ENCODE data around the gene PES1. TPM values are rescaled to one million over a fixed set of nuclear protein-coding genes. Genes with fewer than 3 reads are reported as not detected.

The PES1 gene
- polyA plus RNA-seq, 3 donors: 32.2 to 36.6 (median 35.6) TPM

DNA sequence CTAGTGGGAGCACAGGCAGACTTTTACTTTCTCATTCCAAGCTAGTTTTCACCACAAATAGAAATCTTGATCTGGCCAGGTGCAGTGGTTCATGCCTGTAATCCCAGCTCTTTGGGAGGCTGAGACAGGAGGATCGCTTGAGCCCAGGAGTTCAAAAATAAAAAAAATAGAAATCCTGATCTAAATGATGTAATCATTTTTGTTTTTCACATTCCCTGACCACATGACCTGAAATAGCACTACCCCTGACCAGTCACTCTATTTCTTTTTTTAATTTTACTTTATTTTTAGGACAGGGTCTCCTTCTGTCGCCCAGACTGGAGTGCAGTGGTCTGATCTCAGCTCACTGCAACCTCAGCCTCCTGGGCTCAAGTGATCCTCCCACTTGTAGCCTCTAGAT is 13.0 kb upstream of the PES1 start:
- Histone ChIP-seq H3K27me3 (ENCODE audit: control insufficient read depth in 2 of 2, insufficient read depth in 2 of 2, low read length in 2 of 2) (no peaks in the 10 kb centered on the region), H4K20me1 (ENCODE audit: insufficient read depth, low read length) (no peaks in the 10 kb centered on the region), H3K4me3 (replicated peaks in 1 of 3; ENCODE audit: low read depth in 2 of 3, low read length in 3 of 3) (no peak overlapping the region), H2AFZ (ENCODE audit: insufficient read depth, low read depth, low read length, poor library complexity, severe bottlenecking) (no peak overlapping the region), H3K4me2 (replicated peaks; ENCODE audit: extremely low read depth, low read length, poor library complexity, severe bottlenecking) (no peak overlapping the region), H3K4me1 (ENCODE audit: control insufficient read depth in 1 of 2, insufficient read depth in 2 of 2, low read length in 2 of 2) (peaks cover 45 to 47% of the 10 kb centered on the region in 2 donors), H3K27ac (ENCODE audit: low read depth in 1 of 2, low read length in 2 of 2) (peak overlapping the region in 1 of 2 donors; percentile 97), H3K9me3 (replicated peaks in 1 of 2; ENCODE audit: control insufficient read depth in 1 of 2, insufficient read depth in 1 of 2, low read length in 2 of 2) (no peaks in the 10 kb centered on the region), H3K36me3 (replicated peaks in 1 of 2; ENCODE audit: control insufficient read depth in 1 of 2, insufficient read depth in 2 of 2, low read length in 2 of 2) (no peaks in the 10 kb centered on the region), H3K9ac (ENCODE audit: insufficient read depth, low read length, poor library complexity, severe bottlenecking) (no peak overlapping the region), H3K79me2 (ENCODE audit: insufficient read depth, low read length) (no peaks in the 10 kb centered on the region)
- peak overlapping the region in 3 of 7 donors; percentile 37 to 75 (median 74) for H3K27ac Mint-ChIP-seq
- intact Hi-C loops (cut with micrococcal nuclease): loop anchor here in 1 of 2 donors (5.0 kb wide), 1 partner anchor 363 kb away; the partner anchor contains the start of genes MORC2 and TUG1
- WGBS (ENCODE audit: insufficient coverage): no CpG with 5 or more reads among the region's 2 CpGs
- H3K4me3 Mint-ChIP-seq: no peak overlapping the region
- DNase-seq: no peak
- peaks cover 54% of the 10 kb centered on the region for H3K4me1 Mint-ChIP-seq
- H3K27me3 Mint-ChIP-seq (ENCODE audit: low read depth in 3 of 3): peaks cover 0 to 2% (median 0%) of the 10 kb centered on the region in 3 donors
- peaks cover 0 to 3% (median 0%) of the 10 kb centered on the region in 7 donors for H3K9me3 Mint-ChIP-seq
- H3K36me3 Mint-ChIP-seq: peaks cover 3 to 5% of the 10 kb centered on the region in 2 donors
- TF ChIP-seq, protein P1, sequence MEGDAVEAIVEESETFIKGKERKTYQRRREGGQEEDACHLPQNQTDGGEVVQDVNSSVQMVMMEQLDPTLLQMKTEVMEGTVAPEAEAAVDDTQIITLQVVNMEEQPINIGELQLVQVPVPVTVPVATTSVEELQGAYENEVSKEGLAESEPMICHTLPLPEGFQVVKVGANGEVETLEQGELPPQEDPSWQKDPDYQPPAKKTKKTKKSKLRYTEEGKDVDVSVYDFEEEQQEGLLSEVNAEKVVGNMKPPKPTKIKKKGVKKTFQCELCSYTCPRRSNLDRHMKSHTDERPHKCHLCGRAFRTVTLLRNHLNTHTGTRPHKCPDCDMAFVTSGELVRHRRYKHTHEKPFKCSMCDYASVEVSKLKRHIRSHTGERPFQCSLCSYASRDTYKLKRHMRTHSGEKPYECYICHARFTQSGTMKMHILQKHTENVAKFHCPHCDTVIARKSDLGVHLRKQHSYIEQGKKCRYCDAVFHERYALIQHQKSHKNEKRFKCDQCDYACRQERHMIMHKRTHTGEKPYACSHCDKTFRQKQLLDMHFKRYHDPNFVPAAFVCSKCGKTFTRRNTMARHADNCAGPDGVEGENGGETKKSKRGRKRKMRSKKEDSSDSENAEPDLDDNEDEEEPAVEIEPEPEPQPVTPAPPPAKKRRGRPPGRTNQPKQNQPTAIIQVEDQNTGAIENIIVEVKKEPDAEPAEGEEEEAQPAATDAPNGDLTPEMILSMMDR (IDR thresholded peaks at IDR 0.05): no peak

DNA sequence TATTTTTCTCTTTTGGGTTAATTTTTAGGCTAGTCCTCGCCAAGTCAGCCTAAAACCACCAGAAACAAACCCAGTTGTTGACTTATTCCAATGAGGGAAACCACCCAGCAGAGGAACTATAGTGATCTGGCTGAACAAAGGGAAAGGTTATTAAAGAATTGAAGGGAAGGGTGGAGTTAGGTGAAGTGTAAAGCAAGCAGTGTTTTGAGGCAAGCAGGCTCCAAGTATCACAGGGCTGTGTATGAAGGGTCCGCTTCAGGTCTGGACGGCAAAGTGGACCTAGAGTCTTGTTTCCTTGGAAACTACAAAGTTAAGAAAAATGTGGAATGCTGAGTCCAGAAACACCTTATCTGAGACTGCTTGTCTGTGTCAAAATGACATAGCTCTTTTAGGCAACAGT is 12.1 kb upstream of the PES1 start:
- no peaks in the 10 kb centered on the region for H3K27me3 ChIP-seq (ENCODE audit: control insufficient read depth in 2 of 2, insufficient read depth in 2 of 2, low read length in 2 of 2)
- H2AFZ ChIP-seq (ENCODE audit: insufficient read depth, low read depth, low read length, poor library complexity, severe bottlenecking): no peak overlapping the region
- no peak overlapping the region for H3K27ac Mint-ChIP-seq
- no peak overlapping the region for H3K27ac ChIP-seq (ENCODE audit: low read depth in 1 of 2, low read length in 2 of 2)
- intact Hi-C loops (cut with micrococcal nuclease): no loop called here
- H3K36me3 ChIP-seq (replicated peaks in 1 of 2; ENCODE audit: control insufficient read depth in 1 of 2, insufficient read depth in 2 of 2, low read length in 2 of 2): no peaks in the 10 kb centered on the region
- no peak overlapping the region for H3K9ac ChIP-seq (ENCODE audit: insufficient read depth, low read length, poor library complexity, severe bottlenecking)
- no peak overlapping the region for H3K4me3 Mint-ChIP-seq
- TF ChIP-seq, protein P1 (IDR thresholded peaks at IDR 0.05): no peak
- H3K4me3 ChIP-seq (replicated peaks in 1 of 3; ENCODE audit: low read depth in 2 of 3, low read length in 3 of 3): no peak overlapping the region
- peaks cover 44% of the 10 kb centered on the region for H3K4me1 Mint-ChIP-seq
- H3K4me1 ChIP-seq (ENCODE audit: control insufficient read depth in 1 of 2, insufficient read depth in 2 of 2, low read length in 2 of 2): peaks cover 36 to 38% of the 10 kb centered on the region in 2 donors
- H3K27me3 Mint-ChIP-seq (ENCODE audit: low read depth in 3 of 3): peaks cover 0 to 4% (median 0%) of the 10 kb centered on the region in 3 donors
- H3K4me2 ChIP-seq (replicated peaks; ENCODE audit: extremely low read depth, low read length, poor library complexity, severe bottlenecking): no peak overlapping the region
- no peaks in the 10 kb centered on the region for H4K20me1 ChIP-seq (ENCODE audit: insufficient read depth, low read length)
- H3K9me3 Mint-ChIP-seq: no peaks in the 10 kb centered on the region
- no peaks in the 10 kb centered on the region for H3K9me3 ChIP-seq (replicated peaks in 1 of 2; ENCODE audit: control insufficient read depth in 1 of 2, insufficient read depth in 1 of 2, low read length in 2 of 2)
- no peak for DNase-seq
- 100% methylated on average over 2 of the region's 3 CpGs for WGBS (ENCODE audit: insufficient coverage)
- peaks cover 0 to 5% of the 10 kb centered on the region in 2 donors for H3K36me3 Mint-ChIP-seq
- no peaks in the 10 kb centered on the region for H3K79me2 ChIP-seq (ENCODE audit: insufficient read depth, low read length)
